HG02970 (cell line): ENCODE measurements around the gene HOXA6.
A peak's percentile ranks its signal among the peaks of the same experiment; 100 is the strongest.

Source experiments
- ATAC-seq: cut with Tn5 transposase; IDR thresholded peaks from one replicate; pipeline ENCODE4 v1.9.1; 2021; ENCODE audit warnings: mild to moderate bottlenecking, moderate library complexity, moderate number of reproducible peaks; ENCODE audit not compliant: unreplicated experiment, low FRiP score

The HOXA6 gene

DNA sequence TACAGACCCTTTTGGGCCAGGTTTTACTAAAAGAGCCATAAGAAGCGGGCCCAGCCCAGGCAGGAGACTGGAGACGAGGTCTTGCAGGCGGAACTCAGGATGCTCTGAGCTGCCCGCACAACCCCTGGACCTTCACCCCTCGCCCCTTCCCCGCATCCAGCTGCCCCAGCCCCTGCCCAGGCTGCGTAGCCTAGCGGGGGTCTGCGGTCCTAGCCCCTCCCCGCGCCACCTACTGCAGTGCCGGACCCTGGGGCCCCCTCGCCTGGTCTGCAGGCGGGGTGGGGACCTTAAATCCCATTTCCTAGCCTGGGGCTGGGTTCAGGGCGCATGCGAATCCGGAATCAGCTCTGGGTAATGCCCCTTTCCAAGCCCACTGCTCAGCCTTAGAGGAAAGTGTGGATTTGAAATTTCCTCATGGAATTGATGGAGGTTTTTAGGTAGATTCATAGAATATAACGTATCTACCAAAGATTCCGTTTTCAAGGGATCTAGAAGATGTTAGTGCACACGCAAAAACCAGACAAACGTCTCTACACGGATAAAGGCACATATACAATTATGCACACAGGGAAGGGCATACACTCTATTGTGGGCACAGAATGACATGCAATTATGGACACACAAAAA is 5.4 kb upstream of the HOXA6 start:
- no peak for ATAC-seq

DNA sequence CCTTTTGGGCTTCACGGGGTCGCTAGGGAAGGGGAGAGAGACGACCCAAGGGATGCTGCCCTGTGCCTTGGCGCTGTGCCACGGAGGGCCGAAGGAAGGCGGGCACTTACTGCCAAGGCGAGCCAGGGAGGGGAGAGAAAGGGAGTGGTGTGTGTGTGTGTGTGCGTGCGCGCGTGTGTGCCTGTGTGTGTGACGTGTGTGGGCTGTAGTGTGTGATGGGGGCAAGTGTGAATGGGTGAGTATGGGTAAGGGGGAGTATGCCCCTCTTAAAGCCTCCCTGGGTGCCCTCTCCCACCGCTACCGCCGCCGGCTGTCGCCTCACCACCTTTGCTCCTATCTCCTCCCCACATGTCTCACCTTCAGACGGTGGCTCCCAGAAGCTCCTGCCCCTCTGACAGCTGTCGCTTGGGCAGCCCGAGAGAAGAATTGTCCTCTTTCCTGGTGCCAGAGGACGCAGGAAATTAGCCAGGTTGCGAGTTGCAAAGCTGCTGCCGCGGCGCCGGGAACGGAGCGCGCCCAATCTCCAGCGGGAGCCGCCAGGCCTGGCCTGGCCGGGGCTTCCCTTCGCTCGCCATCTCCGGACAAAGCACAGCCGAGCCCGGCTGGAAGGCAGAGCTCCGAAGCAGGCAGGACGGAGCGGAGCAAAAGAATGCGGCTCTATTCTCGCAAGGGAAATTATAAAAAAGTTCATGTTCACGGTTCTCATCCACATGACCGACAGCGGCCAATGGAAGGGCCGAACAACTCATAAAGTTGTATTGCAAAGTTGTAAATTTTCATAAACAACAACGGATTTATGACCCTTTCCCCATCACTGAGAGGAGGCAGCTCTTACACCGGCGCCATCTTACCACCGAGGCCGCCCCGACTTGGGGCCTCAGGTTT is 4.6 kb upstream of the HOXA6 start, which contains the start of gene HOXA3:
HOXA3 (minus strand) TSS at position 653 of the 885 bp plus-strand sequence. CDS start 41,943 bp downstream, outside the sequence.
- ATAC-seq = no peak

DNA sequence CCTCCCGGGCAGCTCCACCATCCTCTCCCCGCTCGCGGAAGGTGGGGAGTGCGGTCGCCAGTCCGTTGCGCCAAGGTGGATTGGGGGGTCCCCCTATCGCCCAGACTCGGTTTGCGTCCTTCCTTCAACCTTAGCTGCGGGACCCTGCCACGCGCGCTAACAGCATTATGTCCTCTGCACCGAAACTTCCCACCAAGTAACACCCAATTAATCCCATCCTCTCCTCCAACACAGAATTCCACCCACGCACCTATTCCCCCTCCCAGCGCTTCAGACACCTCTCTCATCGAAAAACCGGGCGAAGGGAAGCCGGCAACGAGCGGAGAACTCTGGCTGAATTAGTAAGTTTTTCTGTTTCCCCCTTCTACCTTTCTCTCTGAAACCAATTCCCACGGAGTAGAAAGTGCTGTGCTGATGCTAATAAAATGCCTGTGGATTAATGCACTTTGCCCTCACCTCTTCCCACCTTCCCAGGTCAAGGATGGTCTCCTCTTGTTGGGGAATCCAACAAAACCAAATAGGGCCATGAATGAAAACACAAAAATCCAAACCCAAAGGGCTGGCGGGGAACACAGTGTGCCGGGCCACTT is 3.9 kb upstream of the HOXA6 start:
- ATAC-seq = no peak

DNA sequence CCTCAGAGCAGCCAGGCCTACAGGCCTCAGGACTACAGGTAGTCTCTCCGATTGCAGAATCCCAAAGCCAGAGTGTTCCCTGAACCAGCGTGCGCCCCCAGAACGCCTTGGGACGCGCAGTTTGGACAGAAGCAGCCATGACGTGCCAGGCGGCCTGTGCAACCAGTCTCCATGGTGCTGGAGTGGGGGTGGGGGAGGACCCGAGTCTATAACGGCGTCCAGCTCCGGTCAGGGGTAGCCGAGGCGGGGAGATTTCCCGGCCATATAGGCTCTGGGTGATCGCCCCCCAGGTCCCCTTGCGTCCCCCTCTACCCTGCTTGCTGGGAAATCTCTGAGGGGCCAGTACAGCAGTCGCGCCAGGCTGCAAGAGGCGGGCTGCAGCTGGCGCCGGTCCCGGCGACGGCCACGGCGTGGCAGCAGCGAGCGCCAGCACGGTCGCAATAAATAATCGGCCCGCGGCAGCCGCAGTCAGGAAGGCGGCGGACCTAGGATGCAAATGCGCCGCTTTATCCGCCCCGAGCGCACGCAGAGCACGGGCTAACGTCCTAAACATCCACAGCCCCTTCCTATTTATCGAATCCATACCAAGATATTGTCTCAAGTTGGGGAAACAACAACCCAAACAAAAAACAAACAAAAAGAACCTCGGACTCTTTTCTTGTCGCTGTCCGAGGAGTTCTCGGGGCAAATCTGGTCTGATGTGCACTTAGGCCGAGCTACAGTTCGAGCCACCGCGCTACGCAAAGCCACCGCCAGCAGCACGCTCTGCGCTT is 3.2 kb upstream of the HOXA6 start:
- ATAC-seq = peak; percentile 71

DNA sequence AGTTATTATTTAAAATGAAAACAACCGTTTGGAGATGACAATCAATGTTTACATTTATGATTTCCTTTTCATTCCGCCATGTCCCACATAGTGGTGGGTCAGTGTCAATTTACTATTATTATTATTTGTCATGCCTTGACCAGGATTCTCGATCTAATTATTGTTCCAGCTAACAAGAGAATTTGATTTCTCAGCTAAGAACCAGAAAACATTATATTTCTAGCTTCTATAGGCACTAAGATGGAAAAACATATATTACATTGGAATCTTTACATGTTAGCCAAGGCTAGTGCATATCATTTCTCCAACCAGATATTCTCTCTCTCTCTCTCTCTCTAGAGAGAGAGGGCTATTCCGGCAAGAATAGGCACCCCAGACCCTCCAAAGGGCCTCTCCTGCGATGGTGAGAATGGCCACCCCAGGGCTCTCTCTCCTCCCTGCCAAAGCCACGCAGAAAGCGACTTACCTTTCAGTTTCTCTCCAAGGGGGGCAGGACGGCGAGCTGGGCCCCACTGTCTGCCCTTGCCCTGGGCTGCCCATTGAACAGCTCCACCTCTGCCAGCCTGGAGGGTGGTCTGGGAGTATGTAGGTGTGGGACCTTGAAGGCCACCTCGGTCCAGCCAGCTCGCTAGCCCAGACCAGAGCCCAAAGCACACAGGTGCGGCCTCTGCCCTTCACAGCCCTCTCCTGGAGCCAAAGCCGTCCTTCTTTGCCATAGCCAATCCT is 2.4 kb upstream of the HOXA6 start:
- no peak for ATAC-seq

DNA sequence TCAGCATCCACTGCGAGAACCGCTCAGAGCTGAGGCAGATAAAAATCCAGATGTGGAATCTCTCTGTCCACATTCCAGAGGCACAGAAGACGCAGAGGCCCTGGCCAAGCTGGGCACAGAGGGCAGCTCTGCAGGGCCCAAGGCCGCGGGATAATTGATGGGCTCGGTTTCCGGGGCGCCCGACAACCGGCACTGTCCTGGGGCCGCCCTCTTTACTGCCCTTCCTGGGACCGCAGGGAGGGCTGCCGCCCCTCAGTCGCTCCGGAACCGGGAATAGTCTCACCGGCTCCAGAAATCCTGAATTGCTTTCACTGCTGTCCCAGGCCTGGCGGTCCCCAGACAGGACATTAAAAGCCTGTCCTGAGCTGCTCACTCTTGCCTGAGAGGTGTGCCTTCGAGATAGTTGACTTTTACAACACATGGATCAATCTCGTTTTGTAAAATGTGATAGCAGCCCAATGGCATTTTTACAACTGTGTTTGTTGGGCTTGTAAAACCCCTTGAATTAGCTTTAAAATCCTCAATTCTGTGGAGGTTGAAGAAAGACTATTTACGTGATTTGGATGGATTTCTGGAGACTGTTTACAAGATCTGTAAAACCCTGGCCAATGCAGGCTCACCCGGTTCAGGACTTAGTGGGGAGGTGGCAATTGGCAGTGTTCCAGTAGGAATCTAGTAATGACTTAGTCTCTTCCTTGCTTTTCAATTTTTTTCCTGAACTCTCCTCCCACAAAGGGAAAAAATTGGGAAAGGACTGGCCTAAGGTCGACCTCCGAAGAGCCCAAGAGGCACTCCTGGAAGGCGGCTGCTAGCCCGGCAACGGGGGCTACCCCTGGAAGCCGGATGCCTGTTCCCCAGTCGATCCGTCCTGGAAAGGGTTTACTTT is 1.4 kb upstream of the HOXA6 start:
- no peak for ATAC-seq

DNA sequence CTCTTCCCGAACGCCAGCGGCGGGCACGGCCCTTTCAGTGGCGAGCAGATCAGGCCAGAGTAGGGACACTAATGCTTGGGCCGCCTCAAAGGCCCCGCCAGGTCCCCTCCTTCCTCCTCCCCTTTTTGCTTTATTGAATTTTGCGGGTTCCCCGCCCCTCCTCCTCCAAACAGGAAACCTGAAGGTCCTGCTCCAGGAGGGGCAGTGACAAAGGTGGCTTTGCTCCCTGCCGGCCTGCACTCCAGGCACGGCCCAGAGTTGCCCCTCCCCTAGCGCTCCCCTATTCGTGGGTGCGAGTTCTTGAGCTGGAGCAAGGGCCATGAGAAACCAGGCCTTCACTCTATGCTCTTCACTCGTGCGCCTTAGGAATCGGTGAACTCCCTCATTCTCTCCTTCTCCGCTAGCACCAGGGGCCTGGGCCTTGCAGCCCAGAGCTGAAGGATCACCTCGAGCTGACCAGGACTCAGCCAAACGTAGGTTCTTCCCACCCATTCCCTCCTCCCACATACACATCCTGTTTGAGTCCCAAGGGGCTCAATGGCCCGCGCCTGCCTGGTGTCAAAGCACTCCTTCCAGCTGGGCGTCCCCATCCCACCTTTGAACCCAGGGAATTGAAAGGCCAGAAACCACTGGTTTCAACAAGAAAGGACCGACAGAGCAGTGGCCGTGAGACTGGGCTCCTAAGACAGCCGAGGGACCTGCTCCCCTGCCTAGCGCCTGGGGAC is 619 bp upstream of the HOXA6 start:
- no peak for ATAC-seq

DNA sequence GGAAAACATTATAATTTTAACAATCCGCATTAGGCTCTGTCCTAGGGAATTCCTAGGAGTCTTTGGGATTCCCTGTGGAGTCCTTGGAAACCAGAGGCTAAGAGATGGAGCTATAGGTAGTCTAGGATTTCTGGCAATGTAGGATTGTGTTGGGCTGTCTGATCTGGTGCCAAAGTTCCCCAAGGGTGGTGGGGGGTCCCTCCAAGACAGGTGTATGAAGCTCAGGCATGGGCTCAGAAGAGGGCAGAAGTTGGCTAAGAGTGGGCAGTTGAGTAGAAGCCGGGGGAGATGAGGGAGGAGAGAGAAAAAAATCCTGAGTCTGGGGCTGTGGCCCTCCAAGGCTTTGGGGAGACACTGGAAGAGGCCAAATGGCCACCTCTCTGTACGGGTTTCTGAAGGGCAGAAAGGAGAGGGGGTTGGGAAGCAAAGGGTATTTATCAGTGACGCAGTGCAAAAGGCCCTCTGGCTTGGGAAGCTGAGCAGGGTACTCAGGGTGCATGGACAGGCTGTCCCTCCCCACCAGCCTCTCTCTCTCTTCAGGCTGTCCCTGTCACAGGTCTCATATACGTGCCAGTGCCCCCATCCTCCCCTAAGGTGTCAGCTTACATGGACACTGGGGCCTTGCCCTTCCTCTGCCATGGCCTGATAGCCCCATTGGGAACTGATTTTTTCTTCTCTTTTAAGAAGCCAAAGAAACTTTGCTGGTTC is 929 bp downstream of the HOXA6 start:
- no peak for ATAC-seq

DNA sequence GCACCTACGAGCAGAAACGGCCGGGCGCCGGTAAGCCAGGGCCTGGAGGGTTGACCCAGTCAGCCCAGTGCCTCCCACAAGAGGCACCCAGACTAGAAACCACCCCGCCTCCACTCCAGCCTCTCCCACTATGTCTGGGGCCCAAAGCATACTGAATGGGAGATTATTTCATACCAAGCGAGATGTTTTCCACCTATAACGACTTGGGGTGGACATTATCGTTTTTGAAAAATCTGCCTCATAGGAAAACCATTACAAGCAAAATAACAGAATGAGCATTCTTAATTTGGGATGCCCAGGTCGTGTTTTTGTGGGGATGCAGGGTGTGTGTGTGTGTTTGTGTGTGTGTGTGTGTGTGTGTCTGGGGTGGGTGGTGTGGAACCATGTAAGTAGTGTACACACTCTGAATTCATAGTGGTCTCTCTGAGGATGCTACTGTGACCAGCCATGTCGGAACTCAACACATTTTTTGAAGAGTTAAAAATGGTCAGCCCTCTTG is 1.6 kb downstream of the HOXA6 start:
- ATAC-seq = no peak

DNA sequence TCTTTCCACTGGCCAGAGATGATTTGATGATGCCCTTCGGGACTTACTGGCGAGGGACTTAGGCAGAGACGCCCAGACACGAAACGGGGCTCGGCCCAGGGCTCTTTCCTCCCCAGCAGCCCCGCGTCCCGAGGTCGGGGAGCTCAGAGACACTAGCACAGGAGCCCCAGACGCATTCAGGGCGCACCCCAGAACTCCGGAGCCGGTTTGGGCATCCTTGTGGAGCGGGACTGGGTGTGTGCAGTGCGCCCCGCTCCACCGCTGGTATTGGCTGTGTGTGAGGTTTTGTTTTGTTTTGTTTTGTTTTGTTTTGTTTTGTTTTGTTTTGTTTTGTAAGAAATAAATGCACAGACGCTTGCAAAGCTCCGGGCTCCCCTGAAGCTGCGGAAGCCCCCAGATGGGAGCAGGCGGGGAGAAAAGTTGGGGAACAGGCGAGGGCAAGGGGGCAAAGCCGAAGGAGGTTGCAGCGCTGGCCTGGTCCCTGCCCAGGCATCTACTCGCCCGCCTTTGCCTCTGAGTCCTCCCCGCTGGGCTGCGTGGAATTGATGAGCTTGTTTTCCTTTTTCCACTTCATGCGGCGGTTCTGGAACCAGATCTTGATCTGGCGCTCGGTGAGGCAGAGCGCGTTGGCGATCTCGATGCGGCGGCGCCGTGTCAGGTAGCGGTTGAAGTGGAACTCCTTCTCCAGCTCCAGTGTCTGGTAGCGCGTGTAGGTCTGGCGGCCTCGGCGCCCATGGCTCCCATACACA is 2.2 kb downstream of the HOXA6 start:
- no peak for ATAC-seq

DNA sequence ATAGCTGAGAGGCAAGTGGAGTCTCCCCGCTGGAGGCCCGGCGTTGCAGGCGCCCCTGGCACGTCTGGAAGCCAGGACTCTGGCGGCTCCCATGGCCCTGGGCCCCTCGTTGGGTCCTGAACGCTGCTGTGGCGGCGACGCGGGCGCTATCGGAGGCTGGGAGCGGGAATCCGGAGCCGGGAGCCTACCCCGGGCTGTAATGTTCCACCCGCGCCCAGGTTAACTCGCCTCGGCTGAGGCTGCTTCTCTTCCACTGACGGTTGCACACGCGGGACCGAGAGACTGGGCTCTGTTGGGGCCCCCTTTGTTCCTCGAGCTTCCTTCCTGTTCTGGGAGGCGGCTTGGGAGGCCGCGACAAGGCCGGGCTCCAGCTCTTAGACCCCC is 2.8 kb downstream of the HOXA6 start:
- ATAC-seq = no peak

DNA sequence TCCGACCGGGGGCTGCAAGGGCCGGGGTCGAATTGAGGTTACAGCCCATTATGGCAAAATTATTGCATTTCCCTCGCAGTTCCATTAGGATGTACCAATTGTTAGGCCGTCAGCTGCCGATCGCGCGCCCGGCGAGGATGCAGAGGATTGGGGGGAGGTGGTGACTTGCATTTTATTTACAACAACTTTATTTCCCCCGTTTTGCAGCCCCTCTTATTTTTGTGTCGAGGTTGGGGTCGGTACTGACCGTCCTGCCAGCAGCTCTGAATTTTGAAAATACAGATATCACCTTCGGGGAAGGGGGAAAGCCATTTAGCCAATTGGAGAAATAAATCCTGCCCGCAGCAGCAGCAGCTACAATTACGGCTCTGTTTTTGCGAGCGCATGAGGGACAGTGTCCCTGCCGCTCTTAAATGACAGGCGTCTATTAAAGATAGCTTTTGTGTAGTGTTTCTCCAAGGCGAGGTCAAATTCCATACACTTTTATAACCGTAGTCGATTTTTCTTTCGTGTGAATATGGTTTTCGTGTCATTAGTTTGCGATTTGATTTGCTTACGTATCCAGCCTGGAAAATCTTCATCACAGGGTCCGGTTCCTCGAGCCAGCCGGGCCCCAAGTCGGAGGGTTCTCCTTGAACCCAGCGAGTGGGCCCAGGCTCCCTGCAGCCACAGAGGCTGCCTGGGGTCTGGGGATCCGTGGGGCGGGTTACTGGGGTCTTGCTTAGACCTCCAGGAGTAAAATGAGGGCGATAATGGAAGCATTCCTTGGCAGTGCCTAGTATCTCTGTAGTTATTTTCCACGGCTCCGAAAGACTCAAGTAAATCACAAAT is 3.4 kb downstream of the HOXA6 start:
- ATAC-seq = no peak

DNA sequence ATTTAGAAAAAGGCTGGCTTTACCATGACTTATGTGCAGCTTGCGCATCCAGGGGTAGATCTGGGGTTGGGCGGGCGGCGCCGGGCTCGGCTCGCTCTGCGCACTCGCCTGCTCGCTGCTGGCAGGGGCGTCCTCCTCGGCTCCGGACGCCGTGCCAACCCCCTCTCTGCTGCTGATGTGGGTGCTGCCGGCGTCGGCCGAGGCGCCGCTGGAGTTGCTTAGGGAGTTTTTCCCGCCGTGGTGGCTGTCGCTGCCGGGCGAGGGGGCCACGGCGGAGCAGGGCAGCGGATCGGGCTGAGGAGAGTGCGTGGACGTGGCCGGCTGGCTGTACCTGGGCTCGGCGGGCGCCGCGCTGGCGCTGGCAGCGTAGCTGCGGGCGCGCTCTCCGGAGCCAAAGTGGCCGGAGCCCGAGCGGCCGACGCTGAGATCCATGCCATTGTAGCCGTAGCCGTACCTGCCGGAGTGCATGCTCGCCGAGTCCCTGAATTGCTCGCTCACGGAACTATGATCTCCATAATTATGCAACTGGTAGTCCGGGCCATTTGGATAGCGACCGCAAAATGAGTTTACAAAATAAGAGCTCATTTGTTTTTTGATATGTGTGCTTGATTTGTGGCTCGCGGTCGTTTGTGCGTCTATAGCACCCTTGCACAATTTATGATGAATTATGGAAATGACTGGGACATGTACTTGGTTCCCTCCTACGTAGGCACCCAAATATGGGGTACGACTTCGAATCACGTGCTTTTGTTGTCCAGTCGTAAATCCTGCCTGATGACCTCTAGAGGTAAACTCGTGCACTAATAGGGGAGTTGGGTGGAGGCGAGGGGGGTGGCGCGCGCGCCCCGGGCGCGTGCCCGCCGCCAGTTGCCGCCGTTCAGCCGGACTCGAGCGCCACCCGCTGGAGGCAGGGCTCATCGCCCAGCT is 4.3 kb downstream of the HOXA6 start, which contains the start of gene HOXA5:
HOXA5 (minus strand) TSS at position 659 of the 927 bp plus-strand sequence; CDS start at position 585, 74 bp downstream.
- ATAC-seq = no peak

DNA sequence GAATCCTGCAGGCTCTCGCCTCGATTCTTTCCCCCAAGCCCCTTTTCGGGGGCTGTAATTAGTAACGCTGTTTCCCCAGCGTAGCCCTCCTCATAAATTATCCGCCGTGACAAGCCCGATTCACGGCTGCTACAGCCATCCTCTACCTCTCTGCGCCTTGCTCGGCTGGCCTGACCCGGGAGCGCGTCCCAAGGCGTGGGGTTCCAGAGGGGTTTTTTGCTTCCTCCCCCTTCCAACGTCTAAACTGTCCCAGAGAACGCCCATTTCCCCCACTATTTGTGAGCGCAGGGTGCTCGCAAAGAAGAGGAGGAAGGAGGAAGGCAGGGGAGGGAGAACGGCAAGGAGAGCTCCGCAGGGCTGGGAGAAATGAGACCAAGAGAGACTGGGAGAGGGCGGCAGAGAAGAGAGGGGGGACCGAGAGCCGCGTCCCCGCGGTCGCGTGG is 5.0 kb downstream of the HOXA6 start:
- no peak for ATAC-seq
